Measurements from ENCODE around the gene EYA4.

Gene EYA4, protein sequence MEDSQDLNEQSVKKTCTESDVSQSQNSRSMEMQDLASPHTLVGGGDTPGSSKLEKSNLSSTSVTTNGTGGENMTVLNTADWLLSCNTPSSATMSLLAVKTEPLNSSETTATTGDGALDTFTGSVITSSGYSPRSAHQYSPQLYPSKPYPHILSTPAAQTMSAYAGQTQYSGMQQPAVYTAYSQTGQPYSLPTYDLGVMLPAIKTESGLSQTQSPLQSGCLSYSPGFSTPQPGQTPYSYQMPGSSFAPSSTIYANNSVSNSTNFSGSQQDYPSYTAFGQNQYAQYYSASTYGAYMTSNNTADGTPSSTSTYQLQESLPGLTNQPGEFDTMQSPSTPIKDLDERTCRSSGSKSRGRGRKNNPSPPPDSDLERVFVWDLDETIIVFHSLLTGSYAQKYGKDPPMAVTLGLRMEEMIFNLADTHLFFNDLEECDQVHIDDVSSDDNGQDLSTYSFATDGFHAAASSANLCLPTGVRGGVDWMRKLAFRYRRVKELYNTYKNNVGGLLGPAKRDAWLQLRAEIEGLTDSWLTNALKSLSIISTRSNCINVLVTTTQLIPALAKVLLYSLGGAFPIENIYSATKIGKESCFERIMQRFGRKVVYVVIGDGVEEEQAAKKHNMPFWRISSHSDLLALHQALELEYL

GRCh38 chr6:133241086-133241900, at the start of gene EYA4:
EYA4 (plus strand) TSS chr6:133241357; CDS start chr6:133274781, 33,424 bp downstream.
- ATAC-seq = peak; percentile 11
- no peak for DNase-seq (ENCODE audit: low spot score in 2 of 2)
- H3K4me3 Mint-ChIP-seq = no peak within 1 kb of the TSS

DNA sequence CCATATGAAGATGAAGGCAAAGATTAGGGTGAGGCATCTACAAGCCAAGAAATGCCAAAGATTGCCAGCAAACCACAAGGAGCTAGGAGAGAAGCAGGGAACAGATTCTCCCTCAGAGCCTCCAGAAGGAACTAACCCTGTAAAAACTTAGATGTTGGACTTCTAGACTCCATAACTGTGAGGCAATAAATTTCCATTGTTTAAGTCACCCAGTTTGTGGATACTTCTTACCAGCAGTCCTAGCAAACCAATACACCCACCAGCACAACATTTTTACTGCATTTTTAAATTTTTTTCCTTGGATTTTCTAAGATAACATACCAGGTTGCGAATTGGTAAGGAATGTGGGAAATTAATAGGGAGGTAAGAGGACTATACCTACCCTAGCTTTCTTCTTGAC, 47.8 kb upstream of the EYA4 start:
- Mint-ChIP-seq H3K36me3 (no peaks in the 10 kb centered on the region), H3K4me3 (no peak overlapping the region), H3K27ac (no peak overlapping the region), H3K4me1 (no peaks in the 10 kb centered on the region), H3K9me3 (no peaks in the 10 kb centered on the region)
- ATAC-seq (no peak), DNase-seq (ENCODE audit: low spot score in 2 of 2) (no peak)

More at GRCh38 chr6:133241086-133241900, at the start of gene EYA4:
- H3K4me1 Mint-ChIP-seq = no peaks in the 10 kb centered on the region
- no peaks in the 10 kb centered on the region for H3K9me3 Mint-ChIP-seq
- H3K27ac Mint-ChIP-seq = no peak within 1 kb of the TSS
- peaks cover 5% of the 10 kb centered on the region for H3K36me3 Mint-ChIP-seq

GRCh38 chr6:133198725-133199124, 42.4 kb upstream of the EYA4 start:
- DNase-seq (ENCODE audit: low spot score in 2 of 2) (no peak), ATAC-seq (no peak)
- no peak overlapping the region for H3K27ac Mint-ChIP-seq
- no peaks in the 10 kb centered on the region for H3K36me3 Mint-ChIP-seq
- no peaks in the 10 kb centered on the region for H3K9me3 Mint-ChIP-seq
- H3K4me1 Mint-ChIP-seq = no peaks in the 10 kb centered on the region
- no peak overlapping the region for H3K4me3 Mint-ChIP-seq

DNA sequence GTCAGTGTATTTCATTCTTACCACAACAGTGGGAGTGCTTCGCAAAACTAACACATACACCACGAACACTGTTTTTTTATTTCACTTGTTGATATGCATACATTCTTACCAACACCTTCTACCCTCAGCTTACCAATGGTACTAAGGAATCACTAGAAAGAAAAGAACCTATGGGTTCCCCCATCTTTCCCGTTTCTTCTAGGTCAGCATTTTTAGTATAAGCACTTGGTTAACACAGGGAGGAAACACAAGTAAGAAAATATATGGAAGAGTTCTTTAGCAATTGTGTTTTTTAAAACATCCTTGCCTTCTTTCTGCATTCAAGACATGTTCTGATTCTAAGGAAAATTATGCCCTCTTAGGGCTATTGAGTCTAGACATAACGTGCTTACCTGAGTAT, 39.9 kb upstream of the EYA4 start:
- no peak for ATAC-seq
- no peak for DNase-seq (ENCODE audit: low spot score in 2 of 2)
- Mint-ChIP-seq H3K27ac (no peak overlapping the region), H3K9me3 (no peaks in the 10 kb centered on the region), H3K4me3 (no peak overlapping the region), H3K36me3 (no peaks in the 10 kb centered on the region), H3K4me1 (no peaks in the 10 kb centered on the region)

- H3K36me3 Mint-ChIP-seq = no peaks in the 10 kb centered on the region
- DNase-seq (ENCODE audit: low spot score in 2 of 2) = no peak
- no peak for ATAC-seq
- H3K9me3 Mint-ChIP-seq = no peaks in the 10 kb centered on the region
- no peak overlapping the region for H3K4me3 Mint-ChIP-seq
- no peak overlapping the region for H3K27ac Mint-ChIP-seq
- no peaks in the 10 kb centered on the region for H3K4me1 Mint-ChIP-seq
Measured at GRCh38 chr6:133202610-133203343, 38.4 kb upstream of the EYA4 start.

GRCh38 chr6:133203344-133203697, 37.8 kb upstream of the EYA4 start:
- DNase-seq (ENCODE audit: low spot score in 2 of 2) = no peak
- Mint-ChIP-seq H3K4me3 (no peak overlapping the region), H3K36me3 (no peaks in the 10 kb centered on the region)

DNA sequence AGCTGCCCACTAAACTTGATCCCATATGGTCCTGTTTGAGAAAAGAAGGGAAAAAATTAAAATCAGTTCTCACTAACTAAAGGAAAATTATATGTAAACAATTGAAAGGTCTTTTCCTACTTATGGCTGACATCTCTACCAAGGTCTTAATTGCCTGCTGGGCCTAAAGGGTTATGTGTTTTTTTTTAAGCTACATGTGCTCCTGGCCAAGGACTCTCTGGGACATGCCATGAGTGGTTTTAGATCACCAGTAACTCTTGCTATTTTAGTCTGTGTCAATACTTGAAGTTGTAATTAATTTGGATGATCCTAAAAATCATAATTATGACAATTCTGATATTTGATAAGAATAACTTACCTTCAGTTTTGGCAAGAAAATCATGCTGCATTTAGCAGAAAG, 35.9 kb upstream of the EYA4 start:
- Mint-ChIP-seq H3K4me3 (no peak overlapping the region), H3K4me1 (no peaks in the 10 kb centered on the region), H3K9me3 (peaks cover 6% of the 10 kb centered on the region), H3K27ac (no peak overlapping the region), H3K36me3 (no peaks in the 10 kb centered on the region)
- no peak for DNase-seq (ENCODE audit: low spot score in 2 of 2)
- no peak for ATAC-seq

More at GRCh38 chr6:133203344-133203697, 37.8 kb upstream of the EYA4 start:
- Mint-ChIP-seq H3K9me3 (no peaks in the 10 kb centered on the region), H3K27ac (no peak overlapping the region), H3K4me1 (no peaks in the 10 kb centered on the region)
- ATAC-seq = no peak

GRCh38 chr6:133206942-133207341, 34.2 kb upstream of the EYA4 start:
- no peak for ATAC-seq
- no peak overlapping the region for H3K4me3 Mint-ChIP-seq
- no peaks in the 10 kb centered on the region for H3K36me3 Mint-ChIP-seq

DNA sequence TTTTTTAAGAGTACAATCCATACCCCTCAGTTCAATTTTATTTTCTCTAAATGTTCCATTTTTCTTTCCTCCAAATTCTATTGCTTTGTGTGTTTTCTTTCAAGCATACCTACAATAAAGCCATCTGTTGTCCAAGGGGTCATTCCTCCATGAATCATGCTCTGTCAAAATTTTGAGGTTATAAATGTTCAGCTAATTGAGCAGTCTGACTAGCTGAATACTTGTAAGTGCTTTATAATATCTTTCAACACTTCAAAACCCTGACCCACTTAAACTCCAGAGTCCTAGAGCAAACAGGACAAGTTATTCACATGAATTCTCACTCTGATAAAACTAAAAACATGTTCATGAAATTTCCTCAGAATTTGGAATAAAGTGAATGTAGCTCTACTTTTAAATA, 33.4 kb upstream of the EYA4 start:
- Mint-ChIP-seq H3K4me3 (no peak overlapping the region), H3K4me1 (no peaks in the 10 kb centered on the region), H3K27ac (no peak overlapping the region), H3K9me3 (peaks cover 6% of the 10 kb centered on the region), H3K36me3 (no peaks in the 10 kb centered on the region)
- ATAC-seq = no peak
- DNase-seq (ENCODE audit: low spot score in 2 of 2) = no peak

More at GRCh38 chr6:133206942-133207341, 34.2 kb upstream of the EYA4 start:
- Mint-ChIP-seq H3K4me1 (no peaks in the 10 kb centered on the region), H3K9me3 (peaks cover 6% of the 10 kb centered on the region), H3K27ac (no peak overlapping the region)
- no peak for DNase-seq (ENCODE audit: low spot score in 2 of 2)

GRCh38 chr6:133208183-133208755, 32.9 kb upstream of the EYA4 start:
- H3K9me3 Mint-ChIP-seq = peaks cover 6% of the 10 kb centered on the region
- ATAC-seq = no peak
- H3K36me3 Mint-ChIP-seq = no peaks in the 10 kb centered on the region
- H3K4me3 Mint-ChIP-seq = no peak overlapping the region
- DNase-seq (ENCODE audit: low spot score in 2 of 2) = no peak
- no peaks in the 10 kb centered on the region for H3K4me1 Mint-ChIP-seq
- H3K27ac Mint-ChIP-seq = no peak overlapping the region

DNA sequence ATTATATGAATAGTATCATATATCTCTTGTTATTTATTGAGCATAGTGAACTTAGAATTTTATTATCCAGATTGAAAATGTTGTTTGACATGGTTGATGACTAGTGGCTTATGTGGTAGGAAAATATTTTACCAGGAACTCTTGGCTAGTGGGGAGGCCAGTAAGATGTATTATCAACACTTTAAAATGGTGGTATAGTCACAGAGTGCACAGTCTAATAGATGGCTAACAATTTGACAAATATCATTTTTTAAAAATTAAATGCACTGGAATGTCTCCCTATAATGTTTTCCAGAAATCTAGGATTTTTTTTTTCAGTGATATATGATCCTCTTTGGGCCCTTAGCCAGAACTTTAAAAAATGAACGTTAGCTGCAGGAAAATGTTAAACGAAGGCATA, 26.9 kb upstream of the EYA4 start:
- Mint-ChIP-seq H3K4me3 (no peak overlapping the region), H3K4me1 (no peaks in the 10 kb centered on the region), H3K9me3 (peaks cover 6% of the 10 kb centered on the region), H3K36me3 (no peaks in the 10 kb centered on the region), H3K27ac (no peak overlapping the region)
- DNase-seq (ENCODE audit: low spot score in 2 of 2) = no peak
- no peak for ATAC-seq

GRCh38 chr6:133218852-133219251, 22.3 kb upstream of the EYA4 start:
- H3K9me3 Mint-ChIP-seq = no peaks in the 10 kb centered on the region
- H3K4me3 Mint-ChIP-seq = no peak overlapping the region
- ATAC-seq (no peak), DNase-seq (ENCODE audit: low spot score in 2 of 2) (no peak)
- no peaks in the 10 kb centered on the region for H3K36me3 Mint-ChIP-seq
- H3K4me1 Mint-ChIP-seq = no peaks in the 10 kb centered on the region
- H3K27ac Mint-ChIP-seq = no peak overlapping the region

DNA sequence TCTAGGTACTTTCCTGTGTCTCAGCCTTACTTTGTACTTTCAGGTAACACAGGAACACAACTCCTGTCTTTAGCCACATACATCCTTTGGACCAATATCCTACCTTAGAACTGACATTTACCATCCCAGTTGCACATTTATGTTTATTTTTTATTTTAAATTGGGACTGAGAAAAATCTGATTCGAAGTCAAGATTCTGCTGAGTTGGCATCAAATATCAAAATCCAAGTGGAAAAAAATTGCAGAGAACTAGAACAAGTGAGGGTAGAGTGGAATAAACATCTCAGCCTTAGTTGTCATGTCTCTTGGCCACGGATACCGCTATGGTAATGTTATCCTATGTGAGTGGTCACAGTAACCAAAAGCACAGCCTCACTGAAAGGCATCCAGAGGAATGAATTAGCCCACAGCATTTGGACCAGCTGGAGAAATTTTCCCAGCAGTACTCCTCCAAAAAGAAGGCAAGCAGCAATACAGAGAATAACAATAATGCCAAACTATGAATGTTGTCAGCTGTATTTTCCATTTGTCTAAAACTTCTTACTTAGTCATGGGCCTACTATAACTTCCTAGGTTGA, 17.6 kb upstream of the EYA4 start:
- Mint-ChIP-seq H3K36me3 (no peaks in the 10 kb centered on the region), H3K27ac (no peak overlapping the region), H3K9me3 (no peaks in the 10 kb centered on the region), H3K4me1 (no peaks in the 10 kb centered on the region), H3K4me3 (no peak overlapping the region)
- DNase-seq (ENCODE audit: low spot score in 2 of 2) = no peak
- no peak for ATAC-seq

- no peak overlapping the region for H3K27ac Mint-ChIP-seq
- H3K4me1 Mint-ChIP-seq = no peaks in the 10 kb centered on the region
- no peaks in the 10 kb centered on the region for H3K9me3 Mint-ChIP-seq
- DNase-seq (ENCODE audit: low spot score in 2 of 2) (no peak), ATAC-seq (no peak)
- H3K36me3 Mint-ChIP-seq = no peaks in the 10 kb centered on the region
- H3K4me3 Mint-ChIP-seq = no peak overlapping the region
Measured at GRCh38 chr6:133225560-133225959, 15.6 kb upstream of the EYA4 start.

Measured in stimulated activated effector memory CD8-positive, alpha-beta T cell treated with anti-CD3 and anti-CD28 coated beads, Interleukin-12 subunit alpha, Interleukin-12 subunit beta, amount 100 ng/mL, for 72 hours (primary cell).